ENCODE measurements around the gene FUT8.

The FUT8 gene

GRCh38 chr14:65492266-65492665 is 79.7 kb downstream of the FUT8 start:
- DNase-seq (ENCODE audit: low read depth in 3 of 3), result no peak

- no peak for DNase-seq (ENCODE audit: low read depth in 3 of 3)
These were observed 82.7 kb downstream of the FUT8 start for GRCh38 chr14:65495196-65495595.

GRCh38 chr14:65496178-65496993 is 83.9 kb downstream of the FUT8 start:
- DNase-seq (ENCODE audit: low read depth in 3 of 3), result no peak

GRCh38 chr14:65499138-65499537 is 86.6 kb downstream of the FUT8 start:
- DNase-seq (ENCODE audit: low read depth in 3 of 3), result no peak

GRCh38 chr14:65500075-65500474 is 87.5 kb downstream of the FUT8 start:
- no peak for DNase-seq (ENCODE audit: low read depth in 3 of 3)

- DNase-seq (ENCODE audit: low read depth in 3 of 3), result no peak
These were observed 88.8 kb downstream of the FUT8 start for GRCh38 chr14:65501328-65501727.

GRCh38 chr14:65502676-65503124 is 90.2 kb downstream of the FUT8 start:
- DNase-seq (ENCODE audit: low read depth in 3 of 3), result no peak

- no peak for DNase-seq (ENCODE audit: low read depth in 3 of 3)
These were observed 91.2 kb downstream of the FUT8 start for GRCh38 chr14:65503771-65504170.

GRCh38 chr14:65506801-65507200 is 94.3 kb downstream of the FUT8 start:
- no peak for DNase-seq (ENCODE audit: low read depth in 3 of 3)

- DNase-seq (ENCODE audit: low read depth in 3 of 3), result no peak
These were observed 97.3 kb downstream of the FUT8 start for GRCh38 chr14:65509842-65510241.

- DNase-seq (ENCODE audit: low read depth in 3 of 3), result no peak
These were observed 101.1 kb downstream of the FUT8 start for GRCh38 chr14:65513671-65514070.

GRCh38 chr14:65517635-65518542 is 105.4 kb downstream of the FUT8 start:
- no peak for DNase-seq (ENCODE audit: low read depth in 3 of 3)

GRCh38 chr14:65528069-65528468 is 115.5 kb downstream of the FUT8 start:
- no peak for DNase-seq (ENCODE audit: low read depth in 3 of 3)

GRCh38 chr14:65531148-65531547 is 118.6 kb downstream of the FUT8 start:
- no peak for DNase-seq (ENCODE audit: low read depth in 3 of 3)

- no peak for DNase-seq (ENCODE audit: low read depth in 3 of 3)
These were observed 121.3 kb downstream of the FUT8 start for GRCh38 chr14:65533736-65534404.

GRCh38 chr14:65536781-65537423 is 124.4 kb downstream of the FUT8 start:
- no peak for DNase-seq (ENCODE audit: low read depth in 3 of 3)

GRCh38 chr14:65548878-65549277 is 136.3 kb downstream of the FUT8 start:
- no peak for DNase-seq (ENCODE audit: low read depth in 3 of 3)

- DNase-seq (ENCODE audit: low read depth in 3 of 3), result no peak
These were observed 136.9 kb downstream of the FUT8 start for GRCh38 chr14:65549429-65549828.

GRCh38 chr14:65550779-65551643 is 138.5 kb downstream of the FUT8 start:
- no peak for DNase-seq (ENCODE audit: low read depth in 3 of 3)

- no peak for DNase-seq (ENCODE audit: low read depth in 3 of 3)
These were observed 140.2 kb downstream of the FUT8 start for GRCh38 chr14:65552724-65553123.

- no peak for DNase-seq (ENCODE audit: low read depth in 3 of 3)
These were observed 142.3 kb downstream of the FUT8 start for GRCh38 chr14:65554837-65555236.

Data from stimulated activated CD4-positive, alpha-beta T cell treated with anti-CD3 and anti-CD28 coated beads, TNF-alpha, amount 100 ng/mL, for 48 hours (primary cell).